Activated gamma-delta T cell treated with anti-CD3 and anti-CD28 coated beads, Interleukin-2, amount 50 U/mL, for 16 hours (primary cell): ENCODE results near the gene DNAJB12.
A peak's percentile ranks its signal among the peaks of the same experiment; 100 is the strongest.
"Not testable (repeated sequence)": the region's sequence is repeated elsewhere in the genome, so short reads cannot be mapped to it uniquely, and the experiment has no call there.

Experiments used
- DNase-seq: peaks from one replicate; pipeline ENCODE4 v3.0.0-alpha.2; 2020; ENCODE audit warnings: low read depth

Gene DNAJB12

DNA sequence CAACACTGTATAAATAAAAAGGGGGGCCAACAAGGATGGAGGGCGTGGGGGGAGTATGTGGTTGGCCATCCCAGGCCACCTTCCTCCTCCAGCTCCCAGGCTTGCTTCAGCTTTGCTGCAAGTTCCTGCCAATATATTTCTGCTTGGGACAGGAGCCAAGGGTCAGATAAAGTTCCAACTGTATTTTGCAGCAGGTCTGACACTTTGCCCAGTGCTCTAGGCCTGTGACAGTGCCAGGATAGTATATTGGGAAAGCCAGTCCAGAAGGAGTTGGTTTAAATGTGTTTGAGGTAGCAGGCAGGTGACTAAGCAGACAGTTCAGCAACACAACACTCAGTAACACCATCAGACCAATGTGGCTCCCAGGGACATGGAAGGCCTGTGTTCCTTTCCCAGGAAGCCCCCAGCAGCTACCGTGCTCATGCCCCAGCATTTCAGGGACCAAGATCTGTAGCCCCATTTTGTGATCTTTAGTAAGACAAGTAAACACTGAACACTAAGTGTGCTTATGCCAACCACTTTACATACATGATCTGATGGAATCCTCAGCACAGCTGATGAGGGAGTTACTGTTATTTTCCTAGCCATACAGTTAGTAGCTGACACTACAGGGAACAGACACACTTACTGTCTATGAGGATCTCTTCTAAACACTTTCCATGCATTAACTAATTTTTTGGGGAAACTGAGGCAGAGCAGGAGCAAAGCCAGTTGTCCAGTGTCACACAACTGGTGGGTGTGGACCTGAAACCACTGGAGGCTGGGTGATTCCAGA, 38.9 kb downstream of the DNAJB12 start:
- DNase-seq = no peak

DNA sequence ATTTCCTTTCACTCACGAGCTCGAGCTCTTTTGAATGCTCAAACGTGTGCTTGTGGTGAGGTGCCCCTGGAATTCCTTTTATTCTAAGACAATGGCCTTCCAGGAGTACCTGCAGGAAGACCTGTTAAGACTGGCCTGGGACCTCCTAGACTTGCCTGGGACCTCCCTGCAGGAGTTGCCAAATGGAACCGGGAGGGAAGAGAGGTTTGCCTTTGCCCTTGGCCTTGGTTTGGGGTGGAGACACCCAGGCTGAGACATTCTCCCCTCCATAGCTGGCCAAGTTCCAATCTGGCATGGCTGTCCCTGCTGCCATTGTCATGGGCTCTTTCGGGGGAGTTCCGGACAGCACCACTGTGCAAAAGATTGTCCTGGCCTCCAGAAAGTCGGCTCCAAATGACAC, 39.7 kb downstream of the DNAJB12 start:
- DNase-seq = no peak

DNA sequence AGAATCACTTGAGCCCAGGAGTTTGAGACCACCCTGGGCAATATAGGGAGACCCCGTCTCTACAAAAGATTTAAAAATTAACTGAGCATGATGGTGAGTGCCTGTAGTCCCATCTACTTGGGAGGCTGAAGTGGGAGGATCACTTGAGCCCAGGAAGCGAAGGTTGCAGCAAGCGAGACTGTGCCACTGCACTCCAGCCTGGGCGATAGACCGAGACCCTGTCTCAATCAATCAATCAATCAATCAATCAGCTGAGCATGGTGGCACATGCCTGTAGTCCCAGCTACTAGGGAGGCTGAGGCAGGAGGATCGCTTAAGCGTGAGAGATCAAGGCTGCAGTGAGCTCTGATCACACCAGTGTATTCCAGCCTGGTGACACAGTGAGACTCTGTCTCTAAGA, 40.5 kb downstream of the DNAJB12 start:
- no peak for DNase-seq

DNA sequence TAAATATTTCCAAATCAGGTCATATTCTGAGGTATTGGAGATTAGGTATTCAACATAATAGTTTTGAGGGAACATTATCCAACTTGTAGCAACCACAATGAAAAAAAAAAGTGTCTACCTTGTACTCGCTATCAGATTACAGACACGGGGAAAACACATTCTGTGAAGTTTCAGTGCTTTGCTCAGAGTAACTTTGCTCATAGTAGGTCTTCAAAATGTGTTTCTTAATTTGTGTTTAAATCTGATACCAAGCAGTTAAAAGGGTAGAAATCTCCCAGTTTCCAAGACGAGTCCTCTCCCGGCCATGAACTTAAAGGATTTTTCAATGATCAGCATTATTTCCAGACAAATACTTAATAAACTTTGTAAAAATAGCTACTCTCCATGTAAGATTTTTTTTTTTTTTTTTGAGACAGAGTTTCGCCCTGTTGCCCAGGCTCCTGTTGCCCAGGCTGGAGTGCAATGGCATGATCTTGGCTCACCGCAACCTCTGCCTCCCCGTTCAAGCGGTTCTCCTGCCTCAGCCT, 41.8 kb downstream of the DNAJB12 start:
- DNase-seq = no peak

DNA sequence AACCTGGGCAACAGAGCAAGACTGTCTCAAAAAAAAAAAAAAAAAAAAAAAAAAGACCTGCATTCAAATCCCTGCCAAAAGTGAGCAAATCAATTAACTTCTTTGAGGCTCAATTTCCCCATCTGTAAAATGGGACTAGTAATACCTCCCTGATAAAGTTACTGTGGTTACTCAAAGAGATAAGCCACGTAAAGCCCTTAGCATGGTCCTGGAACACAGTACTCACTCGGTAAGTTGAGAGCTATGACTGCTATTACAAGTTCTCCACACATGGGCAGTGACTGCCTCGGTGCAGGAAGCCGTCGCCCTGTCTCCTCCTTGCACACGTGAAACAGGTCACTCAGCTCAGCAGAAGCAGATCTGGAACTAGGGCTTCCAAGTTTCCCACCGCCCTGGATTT, 43.1 kb downstream of the DNAJB12 start:
- DNase-seq = no peak

DNA sequence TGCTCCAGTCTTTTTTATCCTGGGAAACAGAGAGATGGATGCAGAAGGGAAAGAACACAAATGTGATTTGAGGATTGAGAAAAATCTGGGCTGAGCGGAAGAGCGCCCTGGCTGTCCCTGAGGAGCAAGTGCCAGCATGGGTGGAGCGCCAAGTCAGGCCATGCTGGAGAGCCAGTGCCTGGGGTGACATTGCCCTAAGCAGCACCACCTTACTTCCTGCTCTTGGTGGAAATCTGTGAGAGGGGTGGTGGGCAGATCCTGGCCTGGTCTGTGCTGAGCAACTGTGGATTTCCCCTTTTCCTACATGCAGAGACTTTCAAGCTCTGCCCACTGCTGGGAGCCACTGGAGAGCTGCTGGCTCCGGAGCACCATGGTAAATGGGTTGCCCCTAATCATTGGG, 44.1 kb downstream of the DNAJB12 start:
- DNase-seq = no peak

DNA sequence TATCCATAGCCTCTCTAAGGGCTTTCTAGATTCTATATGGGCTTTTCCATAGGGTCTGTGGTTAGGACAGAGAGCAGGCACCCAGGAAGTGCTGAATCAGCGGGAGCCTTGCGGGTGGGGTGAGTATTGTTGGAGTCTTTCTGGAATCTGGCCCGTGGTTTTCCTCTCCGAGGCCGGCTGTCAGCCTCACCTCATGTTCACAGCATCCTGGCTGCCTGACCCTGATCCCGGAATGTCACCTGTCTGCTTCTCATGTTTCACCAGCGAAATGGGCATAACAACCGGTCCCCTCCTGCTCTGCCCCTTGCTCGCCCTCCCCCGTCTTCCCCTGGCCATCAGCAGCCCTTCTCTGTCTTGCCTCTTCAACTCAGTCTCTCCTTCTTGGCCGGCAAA, 44.5 kb downstream of the DNAJB12 start:
- DNase-seq = no peak

DNA sequence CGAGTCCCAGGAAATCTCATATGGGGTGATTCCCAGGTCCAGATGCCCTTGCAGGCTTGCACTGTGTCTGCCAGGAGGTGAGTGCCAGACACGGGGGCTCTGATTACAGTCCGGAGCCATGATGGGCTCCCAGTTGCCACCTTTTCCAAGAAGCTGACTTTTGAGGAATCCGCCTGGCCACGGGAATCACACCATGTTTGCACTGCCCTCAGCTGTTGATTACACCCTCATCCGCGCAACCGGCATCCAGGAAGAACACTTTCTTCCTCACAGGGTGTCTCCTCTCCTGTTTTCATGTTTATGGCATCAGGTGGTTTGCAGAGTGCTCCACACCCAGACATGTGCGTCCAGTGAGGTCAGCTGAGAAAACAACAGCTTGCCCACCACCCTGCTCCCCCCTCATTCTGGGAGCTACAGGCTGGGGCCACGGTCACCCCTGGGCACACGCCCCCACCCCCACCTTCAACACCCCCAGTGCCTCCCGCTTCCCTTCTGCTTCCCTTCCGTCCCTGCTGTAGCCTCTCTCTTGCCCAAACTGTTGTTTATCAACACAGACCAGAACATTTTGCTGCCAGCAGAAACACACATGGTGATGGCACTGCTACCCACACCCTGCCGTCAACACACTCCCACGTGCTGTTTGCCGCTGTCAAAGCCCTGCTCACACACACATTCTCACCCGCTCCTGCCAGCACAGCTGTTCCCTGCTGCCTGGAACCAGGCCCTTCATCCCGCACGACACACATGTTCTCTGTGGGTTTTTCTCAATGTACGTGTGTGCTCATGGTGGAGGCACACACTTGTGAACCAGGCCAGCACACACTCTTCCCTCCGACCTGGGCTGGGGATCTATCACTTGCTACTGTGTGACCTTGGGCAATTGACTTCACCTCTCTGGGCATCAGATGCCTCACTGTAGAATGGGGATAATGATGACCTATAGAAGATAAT, 45.2 kb downstream of the DNAJB12 start:
- DNase-seq = no peak

DNA sequence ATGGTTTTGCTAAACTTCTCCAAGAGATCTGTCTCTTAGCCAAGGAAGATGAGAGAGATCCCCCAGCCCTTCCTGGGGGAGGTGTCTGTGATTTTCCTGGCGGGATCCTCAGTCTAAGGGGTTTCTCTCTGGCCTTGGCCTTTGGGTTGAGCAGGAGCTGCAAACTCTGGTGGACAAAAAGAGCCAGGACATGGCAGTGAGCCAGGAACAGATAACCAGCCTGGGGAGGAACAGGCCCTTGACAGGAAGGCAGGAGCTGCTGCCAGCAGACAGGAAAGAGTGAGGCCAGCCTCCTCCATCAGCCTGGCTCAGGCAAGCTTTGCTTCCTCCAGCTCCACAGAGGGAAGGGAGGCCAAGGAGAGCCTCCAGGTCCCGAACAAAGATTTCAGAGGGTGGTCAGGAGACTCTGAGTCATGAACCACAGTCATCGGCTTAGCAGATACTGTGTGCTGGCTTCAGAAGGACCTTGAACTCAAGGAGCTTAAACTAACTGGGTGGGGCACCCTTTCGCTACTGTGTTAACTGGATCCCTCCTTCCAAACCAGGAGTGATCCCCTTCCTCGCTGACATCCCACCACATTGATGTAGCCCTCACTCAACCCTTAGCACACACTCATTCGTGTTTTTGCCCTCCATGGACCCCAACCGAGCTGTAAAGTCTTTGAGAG, 46.3 kb downstream of the DNAJB12 start:
- no peak for DNase-seq

DNA sequence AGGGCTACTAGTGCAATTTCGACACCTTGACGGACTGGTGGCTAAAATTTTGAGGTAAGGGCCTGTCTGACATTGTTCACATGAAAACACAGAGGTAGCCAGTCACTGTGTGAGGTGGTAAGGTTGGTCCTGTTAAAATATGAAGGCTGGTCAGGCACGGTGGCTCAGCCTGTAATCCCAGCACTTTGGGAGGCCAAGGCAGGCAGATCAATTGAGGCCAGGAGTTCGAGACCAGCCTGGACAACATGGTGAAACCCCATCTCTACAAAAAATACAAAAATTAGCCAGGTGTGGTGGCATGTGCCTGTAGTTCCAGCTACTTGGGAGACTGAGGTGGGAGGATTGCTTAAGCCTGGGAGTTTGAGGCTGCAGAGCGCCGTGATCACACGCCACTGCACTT, 47.0 kb downstream of the DNAJB12 start:
- DNase-seq = not testable (repeated sequence)

DNA sequence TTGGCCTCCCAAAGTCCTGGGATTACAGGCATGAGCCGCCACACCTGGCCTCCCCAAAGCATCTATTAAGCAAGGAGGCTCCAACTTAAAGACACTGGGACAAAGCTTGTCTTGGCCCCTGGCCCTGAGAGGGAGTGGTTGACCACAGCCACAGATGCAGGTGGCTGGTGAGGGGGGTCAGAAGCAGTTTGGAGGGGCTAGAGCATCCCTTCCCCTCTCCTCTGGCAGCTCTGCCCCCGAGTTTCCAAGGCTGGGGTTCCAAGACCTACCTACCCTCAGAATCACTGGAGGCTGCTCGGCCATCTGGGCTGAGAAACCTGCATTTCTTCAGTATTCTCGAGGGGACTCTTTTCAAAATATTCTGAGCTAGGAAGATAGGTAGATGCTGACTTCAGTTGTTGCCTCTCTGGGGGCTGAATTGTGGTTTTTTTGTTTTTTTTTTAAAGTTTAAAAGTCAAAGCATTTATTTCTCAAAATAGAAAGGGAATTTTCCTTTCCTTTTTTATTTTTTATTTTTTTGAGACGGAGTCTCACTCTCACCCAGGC, 48.4 kb downstream of the DNAJB12 start:
- DNase-seq = no peak

DNA sequence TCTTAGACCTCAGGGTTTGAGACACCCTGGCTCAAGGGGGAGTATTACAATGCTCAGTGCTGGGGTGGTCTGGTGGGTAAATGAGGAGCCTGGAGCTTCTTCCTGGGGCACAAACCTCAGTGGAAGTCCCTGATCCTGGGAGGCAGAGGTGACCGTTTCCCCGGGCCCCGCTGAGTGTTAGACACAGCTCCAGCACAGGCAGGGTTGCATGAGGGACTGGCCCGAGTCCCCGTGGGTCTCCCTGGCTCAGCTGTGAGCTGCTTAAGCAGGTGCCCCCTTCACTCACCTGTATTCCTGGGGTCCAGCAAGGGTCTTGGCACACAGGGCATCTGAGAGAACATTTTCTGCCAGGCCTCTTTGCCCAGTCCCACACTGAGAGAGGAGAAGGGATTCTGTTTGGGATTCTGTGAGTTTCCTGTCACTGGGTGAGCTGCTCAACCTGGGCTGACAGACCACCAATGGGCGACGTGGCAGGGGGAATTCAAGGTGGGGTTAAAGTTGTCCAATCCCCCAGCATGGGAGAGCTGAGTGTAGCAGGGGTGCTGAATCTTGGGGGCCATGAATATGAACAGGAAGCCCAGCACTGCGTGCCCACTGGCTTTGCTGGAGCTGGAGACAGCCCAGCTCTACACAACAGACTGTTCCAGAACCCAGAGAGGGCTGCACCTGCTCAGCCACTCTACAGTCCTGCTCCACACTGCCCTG, 51.1 kb downstream of the DNAJB12 start:
- DNase-seq = no peak

DNA sequence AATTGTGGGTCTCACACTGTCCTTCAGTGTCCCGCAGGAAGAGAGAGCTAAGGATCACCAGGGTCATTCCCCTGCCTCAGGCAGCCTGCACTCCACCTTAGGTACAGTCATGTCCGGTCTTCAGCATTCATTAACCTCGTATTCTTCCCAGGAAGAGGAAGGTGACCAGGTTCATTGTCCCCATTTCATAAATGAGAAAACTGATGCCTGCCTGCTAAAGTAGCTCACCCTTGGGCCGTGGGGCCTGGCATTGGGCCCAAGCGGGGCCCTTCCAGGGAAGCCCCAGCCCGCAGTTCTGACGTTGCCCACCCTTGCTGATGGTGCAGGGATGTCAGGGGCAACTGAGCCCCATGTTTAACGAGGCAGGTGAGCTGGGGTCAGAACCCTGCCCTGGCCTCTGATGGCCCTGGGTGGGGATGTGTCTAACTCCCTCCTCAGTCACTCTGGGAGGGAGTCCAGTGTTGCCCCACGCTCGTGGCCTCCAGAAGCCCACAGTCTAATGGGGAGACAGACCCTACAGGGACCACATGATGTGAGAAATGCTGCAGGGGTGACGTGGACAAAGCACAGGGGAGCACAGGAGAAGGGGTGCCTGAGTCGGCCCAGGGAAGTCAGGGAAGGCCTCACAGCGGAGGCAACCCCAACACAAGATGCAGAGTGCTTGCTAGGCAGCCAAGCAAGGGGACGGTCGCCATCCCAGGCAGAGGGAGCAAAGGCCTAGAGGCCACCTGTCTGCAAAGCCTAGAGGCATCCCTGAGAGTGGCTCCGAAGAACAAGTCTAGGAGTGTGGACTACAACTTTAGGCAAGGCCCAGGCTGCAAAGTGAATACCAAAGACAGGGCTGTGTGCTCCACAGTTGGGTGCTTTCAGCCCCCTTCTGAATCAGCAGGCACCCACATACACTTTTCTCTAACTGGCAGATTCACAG, 55.9 kb downstream of the DNAJB12 start:
- DNase-seq = no peak

DNA sequence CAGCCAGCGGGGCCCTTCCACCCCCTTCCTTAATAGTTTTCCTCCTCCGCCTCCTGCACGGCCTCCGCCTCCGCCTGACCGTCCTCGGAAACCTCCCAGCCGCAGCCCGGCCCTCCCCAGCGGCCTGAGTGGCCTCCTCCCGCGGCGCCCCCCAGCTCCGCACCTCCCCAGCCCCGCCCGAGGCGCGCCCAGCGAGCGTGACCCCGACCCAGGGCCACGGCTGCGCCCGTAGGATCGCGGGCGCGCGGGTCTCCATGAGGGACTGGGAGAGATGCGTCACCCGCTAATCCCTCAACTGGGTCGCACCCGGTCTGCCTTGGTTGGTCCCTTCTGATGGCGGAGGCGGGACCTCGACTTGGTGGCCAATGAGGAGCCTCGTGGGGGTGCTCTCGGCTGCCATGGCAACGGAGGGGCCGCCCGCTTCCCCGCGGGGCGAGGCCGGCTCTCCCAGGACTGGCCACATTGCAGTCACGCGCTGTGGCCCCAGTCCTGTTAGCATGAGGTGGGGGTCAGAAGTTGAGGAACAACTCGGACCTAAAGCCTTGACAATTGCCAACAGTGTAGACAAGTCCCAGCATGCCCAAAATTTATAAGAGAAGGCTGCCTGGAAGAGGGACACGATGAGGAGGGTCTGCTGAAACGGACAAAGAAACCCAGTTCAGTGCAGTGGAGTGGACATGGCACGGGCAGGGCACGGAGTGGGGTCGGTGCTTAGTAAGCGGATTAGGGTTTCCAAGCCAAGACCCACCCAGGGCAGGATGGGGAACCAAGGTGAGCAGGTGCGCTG, 56.7 kb downstream of the DNAJB12 start:
- peak; percentile 74 for DNase-seq

DNA sequence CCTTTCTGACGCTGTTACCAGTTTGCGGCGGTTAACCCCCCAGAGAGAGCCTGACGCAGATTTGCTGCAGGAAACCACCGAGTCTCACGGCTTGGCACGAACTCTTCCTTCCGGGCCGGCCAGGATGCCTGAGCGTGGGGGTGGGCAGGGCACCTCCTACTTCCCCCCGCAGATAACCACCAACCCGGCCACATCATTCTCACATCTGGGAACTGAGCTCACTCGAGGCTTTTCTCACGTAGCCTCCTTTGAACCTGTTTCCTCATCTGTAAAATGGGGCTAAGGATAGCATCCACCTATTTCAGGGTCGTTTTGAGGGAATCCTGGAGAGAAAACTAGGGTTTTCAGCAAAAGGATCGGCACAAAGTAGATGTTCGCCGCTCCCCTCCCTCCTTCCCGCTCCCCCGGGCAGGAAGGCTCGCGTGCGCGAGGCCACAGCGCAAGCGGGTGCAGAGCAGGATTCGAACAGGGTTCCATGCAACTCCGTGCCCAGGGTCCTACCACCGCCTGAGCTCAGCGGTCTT, 57.4 kb downstream of the DNAJB12 start:
- DNase-seq = peak; percentile 92

DNA sequence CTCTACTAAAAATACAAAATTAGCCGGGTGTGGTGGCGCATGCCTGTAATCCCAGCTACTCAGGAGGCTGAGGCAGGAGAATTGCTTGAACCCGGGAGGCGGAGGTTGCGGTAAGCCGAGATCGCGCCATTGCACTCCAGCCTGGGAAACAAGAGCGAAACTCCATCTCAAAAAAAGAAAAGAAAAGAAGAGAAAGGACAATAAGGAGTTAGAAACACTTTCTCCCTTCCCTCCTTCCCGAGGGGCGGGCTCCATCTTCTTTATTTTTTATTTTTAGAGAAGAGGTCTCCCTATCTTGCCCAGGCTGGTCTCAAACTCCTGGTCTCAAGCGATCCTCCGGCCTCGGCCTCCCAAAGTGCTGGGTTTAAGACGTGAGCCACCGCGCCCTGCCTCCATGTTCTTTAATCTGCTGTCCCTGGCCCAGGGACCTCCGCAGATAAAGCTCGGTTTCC, 57.9 kb downstream of the DNAJB12 start:
- not testable (repeated sequence) for DNase-seq

DNA sequence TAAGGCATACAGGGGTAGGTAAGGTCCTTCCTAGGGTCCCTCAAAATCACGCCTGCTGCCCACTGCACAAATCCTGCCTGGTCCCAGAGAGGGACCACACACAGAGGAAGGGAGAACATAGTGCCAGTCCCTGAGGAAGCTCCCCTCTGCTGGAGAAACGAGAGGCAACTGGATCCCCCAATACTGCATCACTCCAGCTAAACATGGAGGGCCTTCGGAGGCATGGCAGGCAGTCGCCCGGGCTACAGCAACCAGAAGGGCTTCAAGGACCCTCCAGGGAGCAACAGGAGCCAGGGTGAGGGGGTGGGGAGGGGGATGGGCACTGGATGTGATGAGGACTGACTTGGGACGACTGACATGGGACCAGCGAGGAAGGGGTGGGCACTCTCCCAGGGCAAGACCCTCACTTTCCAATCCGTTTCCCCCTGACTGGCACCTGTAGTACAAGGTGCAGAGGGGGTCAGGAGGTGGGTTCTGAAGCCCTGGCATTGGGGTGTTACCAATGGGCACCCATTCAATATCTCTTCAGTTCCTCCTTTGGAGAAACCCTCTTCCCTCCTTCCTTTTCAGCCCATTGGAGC, 59.3 kb downstream of the DNAJB12 start:
- no peak for DNase-seq

DNA sequence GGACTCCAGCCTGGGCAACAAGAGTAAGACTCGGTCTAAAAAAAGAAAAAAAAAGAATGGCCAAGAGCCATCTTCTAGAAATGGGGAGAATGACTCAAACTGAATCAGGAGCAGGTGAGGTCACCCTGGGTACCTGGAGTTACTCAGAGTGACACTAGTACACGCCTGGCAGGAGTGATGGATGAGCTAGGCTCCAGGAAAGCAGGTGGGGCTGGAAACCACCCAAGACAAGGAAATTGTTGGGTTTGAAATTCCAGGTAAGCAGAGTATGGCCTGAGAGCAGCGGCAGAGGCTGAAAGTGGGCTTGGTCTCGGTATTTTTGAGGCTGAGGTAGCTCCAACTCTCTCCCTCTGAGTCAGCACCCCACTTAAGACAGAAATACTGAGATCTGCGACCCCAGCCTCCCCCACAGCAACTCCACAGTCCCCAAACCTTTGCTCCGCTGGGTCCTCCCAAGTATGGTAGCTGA, 62.5 kb downstream of the DNAJB12 start:
- DNase-seq = no peak
